ENCODE data around the gene CLTCL1.

CLTCL1 gene

DNA sequence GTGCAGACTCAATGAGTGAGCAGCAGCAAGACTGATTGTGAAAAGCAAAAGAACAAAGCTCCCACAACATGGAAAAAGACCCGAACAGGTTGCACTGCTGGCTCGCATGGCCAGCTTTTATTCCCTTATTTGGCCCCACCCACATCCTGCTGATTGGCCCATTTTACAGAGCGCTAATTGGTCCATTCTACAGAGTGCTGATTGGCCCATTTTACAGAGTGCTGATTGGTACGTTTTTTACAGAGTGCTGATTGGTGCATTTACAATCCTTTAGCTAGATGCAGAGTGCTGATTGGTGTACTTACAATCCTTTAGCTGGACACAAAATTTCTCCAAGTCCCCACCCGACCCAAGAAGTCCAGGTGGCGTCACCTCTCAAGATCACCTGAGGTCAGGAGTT lies 97.6 kb downstream of the CLTCL1 start:
- DNase-seq: no peak

DNA sequence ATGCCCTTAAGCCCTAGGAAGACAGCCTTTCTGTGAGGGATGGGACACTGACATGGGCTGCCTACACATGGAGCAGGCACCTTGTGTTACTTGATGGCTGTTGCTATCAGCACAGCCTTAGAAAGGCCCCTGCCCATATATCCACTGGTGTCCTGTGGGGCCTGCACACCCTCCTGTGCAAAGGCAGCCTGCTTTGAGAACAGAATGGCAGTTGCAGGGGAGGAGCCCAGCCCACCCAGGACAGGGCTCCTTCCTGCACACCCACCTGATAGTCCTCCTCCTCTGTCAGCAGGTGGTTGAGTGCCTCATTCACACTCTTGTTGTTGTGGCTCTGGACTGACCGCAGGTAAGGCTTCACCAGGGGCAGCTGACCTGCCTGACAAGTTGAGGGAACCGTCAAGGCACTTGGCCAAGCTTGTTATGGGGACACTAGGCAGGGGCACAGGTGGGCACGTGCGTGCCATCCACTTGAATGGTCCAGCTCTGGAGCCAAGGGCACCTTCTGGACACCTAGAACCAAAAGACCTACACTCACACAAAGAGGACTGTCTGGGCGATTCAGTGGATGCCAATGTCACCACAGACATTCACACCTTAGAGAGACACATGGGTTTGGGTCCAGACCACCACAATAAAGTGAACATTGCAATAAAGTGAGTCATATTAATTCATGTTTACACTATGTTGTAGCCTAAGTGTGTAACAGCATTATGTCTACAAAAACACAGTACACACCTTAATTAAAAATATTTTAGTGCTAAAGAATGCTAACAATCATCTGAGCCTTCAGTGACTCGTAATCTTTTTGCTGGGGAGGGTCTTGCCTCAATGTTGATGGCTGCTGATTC lies 103.6 kb downstream of the CLTCL1 start:
- no peak for DNase-seq

DNA sequence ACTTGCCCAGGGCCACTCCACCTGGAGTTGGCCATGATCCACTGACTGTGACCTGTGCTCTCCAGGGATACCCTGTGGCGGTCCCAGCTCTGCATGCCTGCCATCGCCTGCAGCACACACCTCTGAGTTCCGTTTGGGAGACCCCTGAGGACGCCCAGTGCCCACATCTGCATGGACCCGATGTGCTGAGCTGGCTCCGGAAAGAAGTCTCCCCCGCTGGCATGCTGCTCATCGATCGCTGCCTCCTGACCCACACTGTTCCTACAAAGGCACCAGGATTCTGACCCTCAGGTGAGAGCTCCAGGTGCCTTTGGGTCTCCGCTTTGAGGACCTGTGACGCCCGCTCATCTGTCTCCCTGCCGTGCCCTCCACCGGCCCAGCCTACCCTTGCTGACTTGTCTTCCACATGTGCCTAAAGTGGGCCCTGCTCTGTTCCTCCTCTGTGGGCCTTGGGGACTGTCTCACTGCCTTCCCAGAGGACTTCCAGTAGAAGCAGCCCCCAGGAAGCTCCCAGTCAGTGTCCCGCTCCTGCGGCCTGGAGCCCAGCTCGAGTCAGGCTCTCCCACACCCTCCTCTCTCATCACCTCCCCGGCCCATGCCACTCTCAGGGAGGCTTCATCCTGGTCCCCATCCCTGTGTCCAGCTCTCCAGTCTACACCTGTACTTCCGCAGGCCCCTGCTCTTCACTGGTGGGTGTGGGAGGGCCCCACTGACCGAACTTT lies 107.1 kb downstream of the CLTCL1 start:
- DNase-seq: no peak

DNA sequence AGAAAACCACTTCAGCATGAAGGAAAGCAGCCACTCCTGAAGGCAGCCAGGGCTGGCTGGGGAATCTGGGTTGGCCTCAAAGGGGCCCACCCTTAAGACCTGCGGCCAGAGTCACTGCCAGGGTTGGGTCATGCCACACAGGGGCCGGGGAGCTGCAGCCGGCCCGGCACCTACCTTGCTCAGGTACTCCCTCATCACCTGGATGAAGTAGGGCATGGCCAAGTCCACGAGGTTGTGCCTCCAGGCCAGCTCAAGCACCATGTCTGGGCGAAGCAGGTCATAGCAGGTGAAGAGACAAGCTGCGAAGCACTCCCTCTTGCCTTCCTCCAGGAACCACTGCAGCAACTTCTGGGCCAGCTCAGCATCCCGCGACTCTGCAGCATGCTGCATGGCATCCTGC lies 108.3 kb downstream of the CLTCL1 start:
- no peak for DNase-seq

DNA sequence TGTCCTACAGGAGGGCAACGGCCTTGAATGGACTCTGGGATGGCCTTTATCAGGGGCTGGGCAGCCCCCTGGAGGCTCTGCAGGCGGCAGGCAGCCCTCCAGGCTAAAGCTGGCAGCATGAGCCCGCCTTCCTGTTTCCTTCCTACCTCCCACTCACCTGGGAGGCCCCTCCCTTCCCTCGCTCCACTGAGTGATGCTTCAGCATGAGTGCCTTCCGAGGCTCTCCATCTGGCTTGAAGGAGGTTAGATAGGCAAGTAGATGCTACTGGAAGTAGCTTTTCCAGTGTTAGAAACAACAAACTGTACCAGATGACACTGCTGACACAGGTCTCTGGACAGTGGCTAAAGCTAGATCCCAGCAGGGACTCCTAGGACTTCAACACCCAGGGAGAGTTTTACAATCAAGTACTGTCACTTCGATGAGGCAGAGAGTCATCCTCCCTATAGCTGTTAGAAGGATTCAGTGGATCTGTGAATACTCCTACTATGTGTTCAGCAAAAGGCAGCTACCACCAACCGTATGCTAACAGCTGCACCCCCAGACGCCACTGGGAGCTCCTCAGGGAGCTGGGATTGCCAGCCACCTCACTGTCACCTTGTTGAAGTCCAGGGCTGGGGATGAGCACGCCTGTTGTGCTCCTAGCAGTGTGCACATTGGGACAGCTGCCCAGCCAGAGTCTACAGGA lies 108.9 kb downstream of the CLTCL1 start:
- DNase-seq: no peak

DNA sequence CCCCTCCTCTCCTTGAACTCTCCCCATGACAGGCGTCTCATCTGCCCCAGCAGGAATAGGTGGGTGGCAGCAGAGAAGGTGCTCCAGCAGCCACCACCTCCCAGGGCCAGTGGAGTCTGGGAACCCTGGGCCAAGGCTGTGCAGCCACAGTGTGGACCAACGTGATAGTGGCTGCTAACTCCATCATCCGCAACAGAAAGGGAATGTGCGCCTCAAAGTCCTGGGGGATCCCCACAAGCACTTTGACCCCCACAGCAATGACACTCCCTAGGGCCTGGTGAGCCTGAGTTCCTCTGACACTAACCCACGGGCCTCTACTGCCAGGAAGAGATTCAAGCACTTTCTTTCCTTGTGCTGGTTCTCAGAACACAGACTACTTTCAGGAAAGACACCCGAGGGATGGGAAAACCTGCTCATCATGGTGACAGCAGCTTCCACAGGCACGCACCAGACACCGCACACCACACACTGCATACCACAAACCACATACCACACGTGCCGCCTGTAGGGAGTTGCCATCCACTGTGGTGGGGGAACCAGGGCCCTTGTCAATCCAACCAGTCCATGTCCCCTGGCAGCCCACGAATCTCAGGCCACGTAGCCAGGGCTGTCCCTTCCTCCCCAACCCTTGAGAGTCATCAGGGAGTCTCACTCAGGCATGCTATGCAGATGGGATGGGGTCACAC lies 109.6 kb downstream of the CLTCL1 start:
- DNase-seq: no peak

DNA sequence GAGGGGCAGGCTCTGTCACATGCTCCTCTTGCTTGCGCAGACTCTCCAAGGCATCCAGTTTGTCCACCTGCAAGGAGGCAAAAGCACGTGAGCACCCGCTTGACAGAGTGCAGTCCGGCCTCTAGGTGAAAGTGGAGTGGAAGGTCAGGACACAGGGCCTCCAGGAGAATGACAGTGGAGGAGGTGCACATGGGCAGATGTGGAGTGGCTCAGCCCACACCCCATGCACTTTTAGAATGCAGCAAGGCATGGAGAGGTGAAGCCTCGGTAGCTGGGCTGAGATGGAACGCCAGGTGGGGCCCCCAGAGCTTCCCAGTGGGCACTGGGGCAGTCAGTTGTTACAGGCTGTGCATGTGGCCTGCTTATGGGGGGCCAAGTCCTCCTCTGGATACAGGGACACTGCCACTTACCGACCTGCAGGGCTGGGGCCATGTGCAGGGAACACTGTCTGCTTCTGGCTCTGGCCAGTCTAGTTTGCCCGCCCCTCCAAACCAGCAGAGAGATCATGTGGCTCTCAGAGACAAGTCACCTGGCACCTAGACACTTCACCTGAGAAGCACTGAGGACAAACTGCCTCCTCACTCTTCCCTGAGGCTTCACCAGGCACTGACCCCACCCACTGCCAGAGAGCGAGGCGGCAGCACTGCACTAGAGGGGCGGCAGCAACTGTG lies 110.6 kb downstream of the CLTCL1 start:
- no peak for DNase-seq

DNA sequence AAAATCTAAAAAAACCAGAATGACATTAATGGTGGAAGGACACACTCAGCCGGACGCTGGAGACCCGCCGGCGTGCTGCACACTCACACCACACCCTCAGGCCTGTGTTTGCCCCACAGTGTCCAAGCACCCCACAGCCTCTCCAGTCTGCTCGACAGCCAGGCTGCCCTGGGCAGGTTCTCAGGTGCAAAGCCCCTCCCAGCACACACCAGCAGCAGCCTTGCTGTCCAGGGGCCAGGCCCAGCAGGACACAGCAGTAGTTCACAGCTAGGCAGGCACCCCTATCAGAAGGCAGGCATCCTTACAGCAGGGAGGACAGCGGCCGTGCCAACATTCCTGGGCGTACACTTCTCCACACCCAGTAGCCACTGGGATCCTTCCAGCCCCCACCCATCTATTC lies 111.3 kb downstream of the CLTCL1 start:
- DNase-seq: no peak

DNA sequence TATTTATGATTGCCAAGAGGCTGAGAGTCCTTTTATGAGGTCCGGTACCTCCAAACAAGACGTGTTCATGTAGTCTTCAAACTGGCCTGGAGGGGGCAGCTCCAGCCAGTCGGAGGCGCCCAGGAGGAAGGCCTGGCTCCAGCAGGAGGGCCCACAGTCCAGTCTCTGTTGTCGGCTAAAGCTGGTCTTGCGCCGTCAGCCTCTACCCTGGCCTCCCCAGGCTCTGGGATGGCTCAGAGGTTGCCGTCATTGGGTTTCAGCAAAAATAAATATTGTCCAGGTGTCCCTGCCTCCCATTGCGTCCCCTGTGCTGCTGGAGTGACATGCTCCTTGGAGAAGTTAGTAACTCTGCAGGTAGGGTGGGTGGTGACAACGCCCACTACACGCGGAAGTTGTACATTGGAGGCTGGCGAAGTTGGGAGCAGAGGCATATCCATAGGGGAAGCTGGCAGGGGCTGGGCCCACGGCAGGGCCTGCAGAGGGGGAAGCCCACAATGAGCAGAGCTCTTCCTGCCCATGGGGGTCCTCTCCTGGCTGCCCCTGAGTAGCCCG lies 111.9 kb downstream of the CLTCL1 start:
- DNase-seq: peak; percentile 23

DNA sequence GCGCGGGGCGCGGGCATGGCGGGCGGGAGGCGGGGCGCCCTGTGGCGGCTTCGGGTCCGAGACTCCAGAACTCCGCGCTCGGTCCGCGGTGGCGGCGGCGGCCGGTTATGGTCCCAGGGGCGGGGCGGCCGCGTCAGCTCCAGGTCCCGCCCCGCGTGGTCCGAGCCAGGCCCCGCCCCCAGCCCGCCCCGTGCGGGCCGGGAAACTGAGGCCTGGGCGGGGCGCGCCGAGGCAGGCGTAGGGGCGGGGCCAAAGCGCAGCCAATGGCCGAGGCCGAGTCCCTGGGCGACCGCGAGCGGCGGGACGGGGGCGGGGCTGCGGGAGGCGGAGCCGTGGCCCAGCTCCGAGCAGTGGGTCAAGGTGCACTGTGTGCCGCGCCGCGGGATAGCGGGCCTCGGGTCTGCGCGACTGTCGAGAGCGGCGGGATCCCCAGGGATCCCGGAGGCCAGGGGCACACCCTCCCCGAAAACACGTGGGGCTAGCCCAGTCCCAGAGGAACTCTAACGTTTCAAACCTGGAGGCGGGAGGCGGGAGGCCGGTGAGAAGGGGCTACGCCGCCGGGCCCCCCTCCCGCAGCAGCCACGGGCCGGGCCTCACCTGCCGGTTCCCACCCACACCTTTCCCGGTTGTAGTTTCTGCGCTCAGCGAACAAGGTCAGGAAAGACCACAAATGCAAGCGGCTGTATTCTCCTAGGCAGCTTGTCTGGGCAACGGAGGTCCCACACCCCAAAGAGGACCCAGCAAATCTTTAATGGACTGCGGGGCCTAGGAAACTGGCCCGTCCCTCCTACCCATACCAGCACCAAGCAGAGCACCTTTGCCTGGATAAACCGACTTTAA lies 112.6 kb downstream of the CLTCL1 start, which contains the start of gene SLC25A1:
Gene SLC25A1 (minus strand): TSS at position 80 of the 840 bp plus-strand sequence. CDS start 63 bp downstream, at position 17.
- DNase-seq: peak; percentile 61

DNA sequence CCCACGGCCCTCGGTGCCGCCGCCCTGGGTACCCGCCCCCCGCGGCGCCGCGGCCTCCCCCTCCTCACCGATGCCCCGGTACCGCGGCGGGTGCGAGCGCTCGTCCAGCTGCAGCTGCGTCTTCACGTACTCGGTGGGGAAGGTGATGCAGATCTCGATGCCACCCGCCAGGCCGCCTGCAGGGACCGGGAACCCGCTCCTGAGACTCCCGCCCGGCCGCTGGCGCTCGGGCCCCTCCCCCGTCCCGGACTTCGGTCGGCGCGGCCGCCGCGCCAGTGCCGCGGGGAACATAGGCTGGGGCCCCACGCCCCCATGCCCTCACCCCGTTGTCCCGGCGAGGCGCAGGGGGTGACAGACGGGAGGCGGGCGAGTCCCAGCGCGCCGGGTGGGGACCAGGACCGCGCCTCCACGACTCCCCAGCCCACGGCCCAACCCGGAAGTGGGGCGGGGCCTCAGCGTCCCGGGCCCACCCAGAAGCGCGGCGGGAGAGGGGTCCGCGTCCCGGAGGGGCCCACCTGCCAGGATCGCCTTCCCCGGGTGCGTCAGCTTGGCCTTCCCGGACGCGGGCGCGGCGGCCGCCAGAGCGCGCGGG lies 113.4 kb downstream of the CLTCL1 start:
- DNase-seq: no peak

DNA sequence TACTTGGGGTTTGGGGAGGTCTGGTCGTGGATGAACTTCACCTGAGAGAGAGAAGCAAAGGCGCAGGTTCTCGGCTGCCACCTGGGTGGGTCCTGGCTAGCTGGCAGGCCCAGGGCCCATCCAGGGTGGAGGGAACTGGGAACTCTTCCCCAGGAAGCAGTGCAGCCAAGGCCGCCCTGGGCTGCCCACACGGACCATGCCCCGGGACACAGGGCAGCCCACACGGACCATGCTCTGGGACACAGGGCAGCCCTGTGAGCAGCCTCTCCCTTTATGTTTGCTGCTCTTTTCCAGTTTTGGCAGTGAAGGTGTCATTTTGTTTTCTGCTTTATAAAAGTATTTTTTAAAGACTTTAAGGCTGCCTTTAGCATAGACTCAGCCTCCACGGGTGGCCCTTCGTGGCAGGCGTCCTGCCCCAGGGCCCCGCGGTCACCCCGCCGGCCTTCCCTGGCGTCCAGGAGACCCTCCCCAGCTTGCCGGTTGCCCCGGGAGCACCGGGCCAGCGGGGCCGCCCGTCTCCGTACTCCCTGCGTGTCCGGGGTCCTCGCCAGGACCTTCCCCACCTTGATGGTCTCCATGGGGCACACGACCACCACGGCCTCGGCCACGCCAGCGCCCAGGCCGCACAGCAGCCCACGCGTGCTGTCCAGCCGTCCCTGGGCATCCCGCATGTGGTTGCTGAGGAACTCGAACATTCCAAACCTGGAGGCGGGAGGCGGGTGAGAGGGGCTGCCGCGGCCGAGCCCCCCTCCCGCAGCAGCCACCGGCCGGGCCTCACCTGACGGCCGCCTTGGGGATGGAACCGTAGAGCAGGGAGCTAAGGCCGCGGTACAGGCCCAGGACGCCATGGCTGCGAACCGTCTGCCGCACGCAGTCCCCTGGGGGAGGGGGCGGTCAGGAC lies 114.1 kb downstream of the CLTCL1 start:
- no peak for DNase-seq

DNA sequence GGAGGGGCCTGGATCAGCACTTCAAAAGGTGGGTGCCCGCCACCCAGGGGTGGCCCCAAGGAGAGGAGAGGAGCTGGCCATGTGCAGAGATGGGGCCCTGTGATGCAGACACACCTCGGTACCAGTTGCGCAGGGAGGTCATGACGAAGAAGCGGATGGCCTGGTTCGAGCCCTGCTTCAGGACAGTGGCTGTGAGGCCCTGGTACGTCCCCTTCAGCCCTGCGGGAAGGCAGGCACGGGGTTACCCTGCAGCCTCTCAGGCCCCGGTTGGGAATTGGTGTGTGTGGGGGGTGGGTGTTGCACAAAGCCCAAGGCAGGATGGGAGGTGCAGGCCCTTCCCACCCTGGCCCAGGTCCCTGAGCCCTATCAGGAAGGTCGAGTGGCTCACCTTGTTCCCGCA lies 114.8 kb downstream of the CLTCL1 start:
- DNase-seq: no peak

DNA sequence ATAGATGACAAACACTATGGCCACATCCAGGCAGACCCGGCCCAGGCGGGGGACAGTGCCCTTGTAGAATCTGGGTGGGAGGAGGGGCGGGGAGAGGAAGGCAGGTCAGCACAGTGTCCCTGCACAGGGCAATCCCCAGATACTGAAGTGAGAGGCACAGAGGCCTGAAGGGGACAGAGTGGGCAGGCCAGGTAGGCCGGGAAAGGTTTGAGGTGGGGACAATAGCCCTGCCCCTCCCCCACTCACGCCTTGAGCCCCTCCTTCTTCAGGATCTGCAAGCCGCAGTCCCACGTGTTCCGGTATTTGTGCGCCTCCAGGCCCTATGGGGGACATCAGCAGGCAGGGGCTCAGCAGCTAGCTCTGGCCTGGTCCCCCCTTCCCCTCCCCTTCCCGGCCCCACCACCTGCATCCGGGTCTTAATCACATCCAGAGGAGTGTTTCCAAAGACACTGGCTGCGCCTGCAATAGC lies 115.3 kb downstream of the CLTCL1 start:
- no peak for DNase-seq

DNA sequence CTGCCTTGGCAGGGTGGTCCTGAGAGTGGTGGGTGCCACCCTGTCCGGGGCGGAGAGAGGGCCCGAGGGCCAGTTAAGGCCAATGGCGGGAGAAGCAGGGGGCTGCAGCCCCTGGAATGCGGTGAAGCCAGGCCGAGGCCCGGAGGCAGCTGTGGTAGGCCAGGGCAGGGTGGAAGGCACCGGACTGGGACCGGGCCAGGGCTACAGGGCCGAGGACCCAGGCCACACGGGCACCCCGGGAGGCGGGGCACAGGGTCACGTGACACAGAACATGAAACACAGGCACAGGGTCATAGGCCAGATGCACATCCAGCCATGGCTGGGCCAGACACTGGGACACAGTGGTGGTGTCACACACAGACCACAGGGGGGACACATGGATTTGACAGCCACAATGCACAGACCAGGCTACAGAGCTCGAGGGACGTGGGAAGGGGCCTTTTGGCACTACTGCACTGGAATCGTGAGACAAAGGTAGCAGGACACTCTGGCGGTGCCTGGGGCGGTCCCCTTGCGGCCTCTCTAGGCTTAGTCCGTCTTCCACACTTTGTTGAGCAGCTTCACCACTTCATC lies 115.8 kb downstream of the CLTCL1 start:
- DNase-seq: no peak

DNA sequence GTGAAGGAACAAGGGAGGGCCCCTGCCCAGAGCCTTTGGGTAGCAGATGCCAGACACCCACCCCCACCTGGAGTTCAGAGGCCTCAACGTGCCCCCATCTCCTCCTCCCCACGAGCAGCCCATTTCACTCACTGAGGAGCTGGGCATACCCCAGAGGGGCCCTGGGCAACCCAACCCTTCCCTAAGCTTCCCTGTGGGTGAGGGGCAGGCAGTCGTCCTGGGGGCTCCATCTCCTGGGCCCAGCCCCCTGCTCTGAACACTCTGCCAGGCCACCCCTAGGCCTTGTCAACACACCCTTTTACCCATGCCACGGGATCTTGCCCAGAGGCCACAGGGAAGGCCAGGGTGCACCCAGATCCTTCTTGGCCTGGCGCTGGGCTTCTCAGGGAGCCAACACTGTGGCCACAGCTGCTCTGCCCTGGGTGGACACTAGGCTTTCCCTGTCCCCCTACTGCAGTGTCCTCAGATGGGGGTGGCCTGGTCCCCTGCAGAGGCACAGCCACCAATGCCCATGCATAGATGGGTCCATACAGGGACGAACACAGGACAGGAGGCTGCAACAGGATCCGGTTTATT lies 116.4 kb downstream of the CLTCL1 start:
- no peak for DNase-seq

DNA sequence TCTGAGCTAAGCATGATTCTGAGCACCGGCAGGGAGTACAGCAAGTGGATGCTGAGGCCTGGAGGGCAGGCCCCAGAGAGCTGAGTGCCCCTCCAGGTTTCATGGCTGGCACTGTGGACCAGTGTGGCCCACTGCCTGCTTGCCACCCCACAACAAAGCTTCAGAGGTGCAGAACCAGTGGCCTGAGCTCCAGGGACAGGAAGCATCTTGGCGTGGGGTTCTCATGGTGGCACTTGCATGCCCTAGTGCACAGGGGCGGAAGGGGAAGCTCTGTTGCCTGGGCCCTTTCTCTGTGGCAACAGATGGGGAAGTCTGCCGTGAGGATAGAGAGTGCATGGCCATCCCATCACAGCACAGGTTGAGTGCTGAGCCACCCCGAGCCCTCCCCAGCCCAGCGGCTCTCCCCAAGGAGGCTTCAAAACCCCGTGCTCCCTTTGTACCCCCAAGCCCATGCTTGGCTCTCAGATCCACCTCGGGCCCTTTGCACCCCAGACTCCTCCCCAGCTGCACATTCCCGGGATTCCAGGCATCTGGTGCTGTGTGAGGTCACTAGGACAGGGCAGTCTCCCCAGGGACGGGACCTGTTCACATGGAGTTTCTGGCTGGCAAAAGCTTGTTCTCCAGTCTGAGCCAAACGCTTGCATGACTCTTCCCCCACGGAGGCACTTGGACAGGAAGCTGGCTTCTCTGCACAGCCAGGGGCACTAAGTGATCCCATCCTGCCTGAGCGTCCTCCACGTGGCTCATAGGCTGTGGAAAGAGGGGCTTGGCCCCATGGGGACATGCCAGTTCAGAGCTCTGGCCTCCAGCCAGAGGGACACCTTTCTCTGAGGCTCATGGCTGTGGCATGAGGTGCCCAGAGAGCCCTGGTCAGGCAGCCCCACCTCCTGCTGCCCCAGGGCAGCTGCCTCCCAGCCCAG lies 117.2 kb downstream of the CLTCL1 start:
- no peak for DNase-seq
